K562 (cell line): Measurements from ENCODE around the gene SH3PXD2B. TPM values are rescaled to one million over a fixed set of nuclear protein-coding genes. Genes with fewer than 3 reads are reported as not detected.
A peak's percentile ranks its signal among the peaks of the same experiment; 100 is the strongest.

Experiments
- BCL6 ChIP-seq: fragments of 250-450 bp; sonication (Bioruptor Pico); IDR thresholded peaks from 2 replicates; pipeline ENCODE4 v1.4.0; 2020
- ESRRA ChIP-seq: fragments of 450-650 bp; IDR thresholded peaks from 2 replicates; pipeline ENCODE4 v1.6.1; 2014; ENCODE audit warnings: low read depth, mild to moderate bottlenecking, moderate library complexity, borderline replicate concordance
- ETV5 ChIP-seq: sonication (generic); formaldehyde crosslinking; IDR thresholded peaks from 2 replicates; pipeline ENCODE4 v1.4.0; 2020; ENCODE audit warnings: low read depth, mild to moderate bottlenecking, missing genetic modification reagents
- FOXK2 ChIP-seq, 2 experiments: fragments of 450-650 bp; IDR thresholded peaks in 1 of 2; conservative IDR thresholded peaks in 1 of 2; 2 replicates each; pipeline ENCODE4 v1.6.1; 2016; ENCODE audit warnings: low read depth in 2 of 2, mild to moderate bottlenecking in 1 of 2
- MAFG ChIP-seq: fragments of 450-650 bp; conservative IDR thresholded peaks from 2 replicates; pipeline ENCODE4 v1.6.1; 2016; ENCODE audit warnings: missing genetic modification characterization, missing compliant biosample characterization
- MIER1 ChIP-seq: fragments of 450-650 bp; IDR thresholded peaks from 2 replicates; pipeline ENCODE4 v1.6.1; 2016; ENCODE audit warnings: antibody characterized with exemption, mild to moderate bottlenecking, low read depth
- NUFIP1 ChIP-seq: fragments of 450-650 bp; IDR thresholded peaks from 2 replicates; pipeline ENCODE4 v1.6.1; 2018; ENCODE audit not compliant: partially characterized antibody
- PCBP1 ChIP-seq: fragments of 200-400 bp; formaldehyde crosslinking; IDR thresholded peaks from 2 replicates; pipeline ENCODE4 v1.6.1; 2018; ENCODE audit warnings: mild to moderate bottlenecking, low read depth, low read length; ENCODE audit not compliant: poor library complexity, severe bottlenecking
- SETDB1 ChIP-seq: IDR thresholded peaks from one replicate; pipeline ENCODE4 v1.6.1; 2012; ENCODE audit warnings: low read length, control low read depth, inconsistent platforms
- SMC3 ChIP-seq: conservative IDR thresholded peaks from 2 replicates; pipeline ENCODE4 v1.6.1; 2011; ENCODE audit warnings: low read depth, low read length, improper control_type of control experiment; ENCODE audit not compliant: insufficient read depth
- SREBF1 ChIP-seq: fragments of 150-350 bp; IDR thresholded peaks from 2 replicates; pipeline ENCODE4 v1.6.1; 2014; ENCODE audit warnings: antibody characterized with exemption, low read depth, low read length, borderline replicate concordance
- TBP ChIP-seq: optimal IDR thresholded peaks from 2 replicates; pipeline ENCODE3; 2011; ENCODE audit warnings: low read depth, low read length, improper control_type of control experiment
- TSC22D4 ChIP-seq: fragments of 450-650 bp; IDR thresholded peaks from 2 replicates; pipeline ENCODE4 v1.6.1; 2016; ENCODE audit warnings: missing genetic modification characterization, missing biosample characterization, control low read depth
- ZHX1 ChIP-seq: fragments of 150-350 bp; conservative IDR thresholded peaks from 2 replicates; pipeline ENCODE4 v1.6.1; 2014; ENCODE audit warnings: low read length
- ZKSCAN1 ChIP-seq: fragments of 150-350 bp; IDR thresholded peaks from 2 replicates; pipeline ENCODE4 v1.6.1; 2016; ENCODE audit warnings: low read depth, low read length
- polyA plus RNA-seq, 8 experiments: library from polyadenylated mRNA; depleted of rRNA in 4 of 8; stranded (reverse) in 5 of 8; unstranded in 3 of 8; fragments of >200 nt; fragmentation: Nextera tagmentation in 2 of 8; fragmentation: Illumina TruSeq in 1 of 8; extraction: Ambion mirVana in 2 of 8; extraction: Trizol in 1 of 8; gene quantifications; 2 replicates each; pipeline versions ENCODE4 v1.2.1 to v1.2.3, GENCODE V29; 2011 to 2014; ENCODE audit warnings: inconsistent platforms in 1 of 8, missing spikeins in 1 of 8
- total RNA-seq, 7 experiments: library from RNA; depleted of rRNA in 6 of 7; stranded (reverse); fragments of >200 nt in 6 of 7; fragmentation: Illumina TruSeq in 2 of 7; extraction: Trizol in 2 of 7; gene quantifications; 2 replicates each; pipeline versions ENCODE4 v1.2.1 to v1.2.3, GENCODE V29; 2011 to 2021; ENCODE audit warnings: low replicate concordance in 1 of 7
- TF ChIP-seq, protein P1 (sequence below): sonication (generic); formaldehyde crosslinking; IDR thresholded peaks from 2 replicates; pipeline ENCODE4 v1.8.0; 2022; ENCODE audit warnings: missing genetic modification reagents, mild to moderate bottlenecking, borderline replicate concordance

Gene SH3PXD2B
- total and polyA plus RNA-seq, 9 of the 15 experiments (the other 6 are each of a cell fraction or from before 2014, with no cell fraction given): 0.04 to 0.66 (median 0.19) TPM

- TF ChIP-seq, protein P1, sequence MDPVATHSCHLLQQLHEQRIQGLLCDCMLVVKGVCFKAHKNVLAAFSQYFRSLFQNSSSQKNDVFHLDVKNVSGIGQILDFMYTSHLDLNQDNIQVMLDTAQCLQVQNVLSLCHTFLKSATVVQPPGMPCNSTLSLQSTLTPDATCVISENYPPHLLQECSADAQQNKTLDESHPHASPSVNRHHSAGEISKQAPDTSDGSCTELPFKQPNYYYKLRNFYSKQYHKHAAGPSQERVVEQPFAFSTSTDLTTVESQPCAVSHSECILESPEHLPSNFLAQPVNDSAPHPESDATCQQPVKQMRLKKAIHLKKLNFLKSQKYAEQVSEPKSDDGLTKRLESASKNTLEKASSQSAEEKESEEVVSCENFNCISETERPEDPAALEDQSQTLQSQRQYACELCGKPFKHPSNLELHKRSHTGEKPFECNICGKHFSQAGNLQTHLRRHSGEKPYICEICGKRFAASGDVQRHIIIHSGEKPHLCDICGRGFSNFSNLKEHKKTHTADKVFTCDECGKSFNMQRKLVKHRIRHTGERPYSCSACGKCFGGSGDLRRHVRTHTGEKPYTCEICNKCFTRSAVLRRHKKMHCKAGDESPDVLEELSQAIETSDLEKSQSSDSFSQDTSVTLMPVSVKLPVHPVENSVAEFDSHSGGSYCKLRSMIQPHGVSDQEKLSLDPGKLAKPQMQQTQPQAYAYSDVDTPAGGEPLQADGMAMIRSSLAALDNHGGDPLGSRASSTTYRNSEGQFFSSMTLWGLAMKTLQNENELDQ: no peak
- no peak for TF ChIP-seq BCL6 (CRISPR knock-in tag)
- TF ChIP-seq TBP: no peak
- no peak for TF ChIP-seq FOXK2 (conservative IDR thresholded peaks at IDR 0.05 in 1 of 2, IDR thresholded peaks at IDR 0.05 in 1 of 2; ENCODE audit: low read depth in 2 of 2)
- TF ChIP-seq ESRRA: peak; percentile 54; the same call in 1 of the 2 replicates
- no peak for TF ChIP-seq TSC22D4
- 0 out of 2 replicates have a peak, but pooled peaks have one; percentile 39 for TF ChIP-seq ZHX1
- TF ChIP-seq ETV5 (CRISPR knock-in tag): no peak
- TF ChIP-seq PCBP1: no peak
- peak; percentile 91 for TF ChIP-seq ZKSCAN1
- no peak for TF ChIP-seq MIER1
- TF ChIP-seq SETDB1: no peak
- TF ChIP-seq SMC3: peak; percentile 95
- TF ChIP-seq MAFG (tag): no peak
- no peak for TF ChIP-seq NUFIP1
- TF ChIP-seq SREBF1: no peak
Measured at GRCh38 chr5:172479034-172479783, 24.9 kb upstream of the SH3PXD2B start (continued).
